GM19193 (cell line): ENCODE measurements around the gene SPSB4.

Experiments
- POLR2A ChIP-seq: IDR thresholded peaks from 4 replicates; pipeline ENCODE4 v1.6.1; 2011; ENCODE audit not compliant: insufficient read depth, insufficient read length; ENCODE audit errors: extremely low read depth

SPSB4 gene

DNA sequence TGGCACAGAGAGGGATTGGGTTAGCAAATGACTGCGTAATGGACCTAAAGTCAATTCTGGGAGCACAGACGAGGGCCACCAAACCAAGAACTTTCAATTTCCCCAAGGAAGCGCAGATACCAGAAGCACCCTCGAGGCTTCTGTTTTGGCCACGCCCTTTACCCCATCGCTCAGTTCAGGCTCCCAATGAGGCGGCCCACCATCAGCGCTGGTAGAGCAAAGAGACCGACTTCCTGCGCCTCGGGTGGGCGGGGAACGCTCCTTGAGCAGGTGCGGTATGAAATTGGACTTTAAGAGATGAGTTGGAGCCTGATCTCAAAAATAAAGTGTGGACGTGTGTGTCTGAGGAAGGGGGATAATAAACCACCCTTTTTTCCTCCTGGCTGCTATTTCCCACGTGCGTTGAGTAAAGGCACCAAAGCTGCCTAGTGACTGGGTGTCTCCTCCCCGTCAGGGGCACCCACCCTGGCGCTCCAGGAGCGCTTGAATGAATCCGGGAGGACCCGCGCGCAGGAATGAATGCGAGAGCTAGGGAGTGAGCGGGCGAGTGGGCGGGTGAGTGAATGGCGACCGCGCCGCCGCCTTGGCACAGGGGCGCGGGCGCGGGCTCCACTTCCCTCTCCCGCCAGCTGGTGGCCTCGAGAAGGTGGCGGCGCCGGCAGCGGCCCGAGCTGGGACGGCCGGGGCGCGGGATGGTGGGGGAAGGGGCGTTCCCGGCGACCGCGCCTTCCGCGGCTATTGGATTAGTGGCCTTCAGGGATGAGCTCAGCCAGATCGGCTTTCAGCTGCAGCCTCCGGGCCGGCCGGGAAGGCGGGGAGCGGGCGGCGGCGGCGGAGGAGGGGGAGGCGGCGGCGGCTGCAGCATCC, at the start of gene SPSB4:
Gene SPSB4, plus strand, starts transcription at position 772 of the 867 bp plus-strand sequence. CDS start 14,758 bp downstream, outside the sequence.
- TF ChIP-seq POLR2A: no peak

DNA sequence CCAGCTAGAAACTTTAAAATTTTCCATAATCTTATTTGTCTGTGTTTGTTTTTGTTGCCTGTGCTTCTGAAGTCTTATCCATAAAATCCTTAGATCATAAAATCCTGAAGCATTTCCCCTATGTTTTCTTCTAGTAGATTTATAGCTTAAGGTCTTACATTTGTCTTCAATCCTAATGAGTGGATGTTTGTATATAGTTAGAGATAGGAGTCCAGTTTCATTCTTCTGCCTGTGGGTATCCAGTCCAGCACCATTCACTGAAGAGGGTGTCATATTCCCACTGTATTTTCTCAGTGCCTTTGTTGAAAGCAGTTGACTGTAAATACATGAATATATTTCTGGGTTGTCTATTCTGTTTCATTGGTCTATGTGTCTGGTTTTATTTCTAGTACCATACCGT, 44.8 kb upstream of the SPSB4 start:
- no peak for TF ChIP-seq POLR2A

- TF ChIP-seq POLR2A: no peak
These were observed 41.7 kb upstream of the SPSB4 start for GRCh38 chr3:141009496-141009895.

DNA sequence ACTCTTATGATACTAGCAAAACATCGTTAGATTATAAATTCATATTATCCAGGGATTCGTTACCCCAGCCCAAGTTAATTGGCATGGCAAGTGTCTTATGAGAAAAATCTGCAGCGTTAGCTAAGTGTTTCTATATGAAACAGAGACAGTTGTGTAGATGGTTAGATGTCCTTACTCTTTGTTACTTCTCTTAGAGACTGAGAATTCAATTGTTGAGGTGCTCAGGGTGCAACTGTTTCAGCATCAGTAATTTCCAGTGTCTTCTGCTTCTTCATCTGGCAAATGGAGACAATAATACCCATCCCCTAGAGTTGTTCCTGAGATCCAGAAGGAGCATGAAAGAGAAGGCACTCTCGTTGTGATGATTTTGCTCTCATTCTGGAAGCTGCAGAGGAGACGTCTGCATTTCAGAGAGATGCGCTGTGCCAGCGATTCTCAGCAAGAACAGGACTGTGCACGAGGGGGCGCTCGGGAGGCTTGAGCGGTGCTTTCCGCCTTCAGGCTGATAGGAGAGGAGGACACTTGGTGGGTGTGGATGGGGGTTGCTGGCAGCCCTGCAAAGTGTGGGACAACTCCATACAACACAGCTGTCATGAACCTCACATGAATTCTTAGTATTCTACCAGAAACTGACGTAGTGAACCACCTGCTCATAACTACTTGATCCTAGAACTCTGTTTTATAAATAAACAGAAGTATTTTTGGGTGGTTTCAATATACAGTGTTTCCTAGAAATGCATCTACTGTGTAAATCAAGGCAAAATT, 39.7 kb upstream of the SPSB4 start:
- TF ChIP-seq POLR2A: no peak

DNA sequence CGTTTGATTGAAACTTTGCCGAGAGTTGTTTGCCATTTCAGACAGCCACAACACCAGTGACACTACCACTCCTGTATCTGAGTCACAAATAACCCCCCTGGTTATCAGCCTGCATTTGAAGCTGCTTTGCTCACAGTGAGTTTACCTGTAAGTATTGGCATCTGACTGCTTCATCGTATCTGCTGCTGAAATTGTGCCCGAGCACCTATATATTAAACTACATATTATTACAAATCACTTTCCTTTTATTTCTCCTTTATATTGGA, 39.2 kb upstream of the SPSB4 start:
- no peak for TF ChIP-seq POLR2A

- TF ChIP-seq POLR2A: no peak
These were observed 38.6 kb upstream of the SPSB4 start for GRCh38 chr3:141012571-141012970.

DNA sequence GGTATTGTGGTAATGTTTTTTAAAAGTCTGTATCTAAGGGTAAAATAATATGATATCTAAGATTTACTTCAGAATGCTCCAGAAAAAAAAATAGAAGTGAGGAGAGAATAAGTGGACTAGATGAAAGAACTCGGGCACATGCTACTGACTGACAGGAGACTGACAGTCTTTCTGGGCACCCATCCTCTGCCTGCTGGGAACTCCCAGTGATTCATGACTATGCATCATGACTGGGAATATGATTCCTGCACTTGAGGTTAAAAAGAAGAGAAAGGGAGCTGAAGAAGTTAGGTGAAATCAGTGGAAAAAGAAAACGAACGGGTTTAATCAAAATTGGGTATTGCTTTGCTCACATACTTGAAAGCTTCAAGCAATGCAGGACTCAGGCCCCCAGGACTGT, 35.7 kb upstream of the SPSB4 start:
- no peak for TF ChIP-seq POLR2A

DNA sequence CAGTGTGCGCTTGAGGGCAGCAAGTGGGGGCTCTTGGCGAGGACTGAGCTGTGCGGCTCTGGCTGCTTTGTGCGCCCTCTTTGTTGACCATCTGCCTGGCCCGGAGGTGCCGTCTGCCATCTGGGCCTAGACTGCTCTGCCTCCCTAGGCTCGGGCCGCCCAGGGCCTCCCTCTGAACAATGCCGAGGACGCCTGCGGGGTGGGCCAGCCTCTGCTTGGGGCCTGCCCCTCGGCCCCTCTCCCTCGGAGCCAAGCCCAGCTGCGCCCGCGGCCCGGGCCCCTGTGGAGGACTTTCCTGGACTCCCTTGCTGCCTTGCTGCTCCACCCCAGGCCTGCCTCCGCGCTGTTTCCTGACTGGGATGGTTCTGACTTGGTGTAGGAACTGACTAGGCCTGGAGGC, 31.9 kb upstream of the SPSB4 start:
- TF ChIP-seq POLR2A: no peak

DNA sequence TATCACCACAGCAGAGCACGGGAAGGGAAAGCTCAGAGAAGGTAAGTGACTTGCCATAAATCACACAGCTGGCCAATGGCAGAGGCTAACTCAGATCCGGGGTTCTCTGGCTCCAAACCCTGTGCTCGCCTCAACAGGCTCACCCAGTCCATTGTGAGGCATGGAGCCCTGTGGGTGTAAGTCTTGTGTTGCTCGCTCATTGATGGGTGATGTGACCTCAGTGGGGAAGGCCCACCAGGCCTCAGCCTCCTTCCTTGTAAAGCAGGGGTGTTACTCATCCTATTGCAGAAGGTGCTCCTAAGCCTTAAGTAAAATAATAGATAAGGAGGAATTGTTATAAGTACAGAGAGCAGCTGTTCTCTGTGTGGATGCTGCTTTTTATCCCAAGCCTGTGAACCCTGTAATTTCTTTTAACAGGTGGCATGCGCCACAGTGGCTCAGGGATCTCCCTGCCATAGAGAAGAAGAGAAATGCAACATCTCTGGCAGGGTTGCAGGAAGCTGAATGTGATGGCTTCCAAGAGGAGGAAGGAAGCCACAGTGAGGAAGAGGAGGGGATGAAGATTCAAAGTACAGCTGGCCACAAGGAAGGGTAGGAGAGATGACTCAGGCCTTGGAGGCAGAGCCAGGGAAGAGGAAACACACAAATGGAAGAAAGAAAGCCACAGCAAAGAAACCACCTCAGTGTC, 30.9 kb upstream of the SPSB4 start:
- no peak for TF ChIP-seq POLR2A

DNA sequence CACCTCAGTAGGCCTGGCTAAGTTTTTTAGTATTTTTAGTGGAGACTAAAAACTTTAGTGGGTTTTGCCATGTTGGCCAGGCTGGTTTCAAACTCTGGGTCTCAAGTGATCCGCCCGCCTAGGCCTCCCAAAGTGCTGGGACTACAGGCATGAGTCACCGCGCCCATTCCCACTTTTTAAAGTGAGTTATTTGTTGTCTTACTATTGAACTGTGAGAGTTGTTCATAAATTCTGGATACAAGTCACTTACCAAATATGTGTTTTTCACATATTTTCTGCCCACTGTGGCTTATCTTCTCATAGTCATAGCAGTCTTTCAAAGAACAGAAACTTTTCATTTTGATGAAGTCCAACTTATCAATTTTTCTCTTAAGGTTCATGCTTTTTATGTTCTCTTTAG, 29.9 kb upstream of the SPSB4 start:
- no peak for TF ChIP-seq POLR2A

GRCh38 chr3:141030296-141030695, 20.9 kb upstream of the SPSB4 start:
- TF ChIP-seq POLR2A: no peak

- TF ChIP-seq POLR2A: no peak
These were observed 11.6 kb upstream of the SPSB4 start for GRCh38 chr3:141039589-141039988.

GRCh38 chr3:141044695-141045641, 6.2 kb upstream of the SPSB4 start:
- TF ChIP-seq POLR2A: no peak

DNA sequence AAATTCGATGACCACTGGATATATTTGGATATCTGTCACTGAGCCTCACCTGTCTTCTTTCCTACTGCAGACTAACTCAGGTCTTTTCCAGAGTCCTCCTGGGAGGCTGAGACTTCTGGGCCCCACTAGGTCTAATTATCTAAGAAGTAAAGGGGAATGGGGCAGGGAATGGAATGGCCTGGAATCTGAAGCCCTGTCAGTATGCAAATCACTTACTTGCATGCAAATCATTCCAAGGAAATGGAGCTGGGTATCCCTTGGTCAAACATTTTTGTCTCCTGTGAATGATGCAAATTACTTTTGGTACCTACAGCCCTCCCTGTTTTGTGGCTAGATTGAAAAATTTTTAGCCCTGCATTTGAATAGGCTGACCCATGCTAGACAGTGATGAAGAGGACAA, 5.3 kb upstream of the SPSB4 start:
- no peak for TF ChIP-seq POLR2A
